HG02970 (cell line): ENCODE data around the gene KCNQ1OT1.

Source experiments
- ATAC-seq: cut with Tn5 transposase; IDR thresholded peaks from one replicate; pipeline ENCODE4 v1.9.1; 2021; ENCODE audit warnings: mild to moderate bottlenecking, moderate library complexity, moderate number of reproducible peaks; ENCODE audit not compliant: unreplicated experiment, low FRiP score

KCNQ1OT1 gene

DNA sequence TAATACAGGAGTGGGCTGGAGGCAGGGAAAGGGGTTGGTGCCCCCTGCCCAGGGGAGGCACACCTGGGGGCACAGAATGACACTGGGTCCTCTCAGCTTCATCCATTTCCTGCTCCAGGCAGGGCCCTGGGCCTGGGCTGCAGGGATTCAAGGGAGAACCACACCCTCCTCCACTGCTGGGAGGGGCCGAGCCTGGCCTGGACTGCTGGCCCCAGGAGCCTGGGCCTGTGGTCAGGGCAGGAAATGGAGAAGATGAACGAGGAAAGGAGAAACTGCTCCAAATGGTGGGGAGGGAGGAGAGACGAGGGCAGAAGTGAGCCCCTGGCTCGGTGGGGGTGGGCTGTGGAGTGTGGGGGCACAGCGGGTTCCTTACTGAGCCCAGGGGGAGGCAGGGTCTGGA lies 38.1 kb upstream of the KCNQ1OT1 start:
- no peak for ATAC-seq

GRCh38 chr11:2737226-2737590 lies 37.4 kb upstream of the KCNQ1OT1 start:
- ATAC-seq: no peak

GRCh38 chr11:2736577-2737225 lies 36.9 kb upstream of the KCNQ1OT1 start:
- ATAC-seq: no peak

- ATAC-seq: no peak
These were observed 35.3 kb upstream of the KCNQ1OT1 start for GRCh38 chr11:2735053-2735589.

GRCh38 chr11:2734181-2735052 lies 34.6 kb upstream of the KCNQ1OT1 start:
- ATAC-seq: no peak

DNA sequence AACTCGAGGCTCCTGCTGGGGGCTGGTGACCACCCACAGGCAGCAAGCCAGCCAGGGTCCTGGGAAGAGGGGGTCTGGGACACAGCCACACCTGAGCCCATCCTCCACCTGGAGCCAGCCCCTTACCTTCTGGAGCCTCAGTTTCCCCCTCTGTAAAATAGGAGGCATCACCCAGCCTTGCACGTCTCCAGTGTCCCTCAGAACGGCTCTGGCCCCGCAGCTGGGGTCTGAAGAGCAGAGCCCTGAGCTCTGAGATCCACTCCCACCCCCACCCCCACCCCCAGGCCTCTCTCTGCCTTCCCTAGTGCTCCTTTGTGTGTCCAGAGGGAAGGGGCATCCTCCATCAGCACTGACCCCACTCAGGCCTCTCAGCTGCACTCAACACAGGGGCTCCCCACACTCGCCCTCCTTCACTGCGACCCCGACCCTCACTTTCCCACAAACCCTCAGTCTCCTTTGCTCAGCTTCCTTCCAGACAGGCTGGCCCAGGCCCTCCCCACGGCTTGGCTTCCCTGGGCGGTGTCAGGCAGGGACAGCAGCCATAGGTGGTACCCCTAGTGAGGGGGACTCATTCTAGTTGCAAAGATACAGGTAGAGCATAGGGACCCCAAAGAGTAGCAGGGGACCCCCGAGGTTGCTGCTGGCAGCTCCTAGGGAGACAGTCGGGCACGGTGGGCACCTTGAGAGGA lies 33.3 kb upstream of the KCNQ1OT1 start:
- ATAC-seq: no peak

GRCh38 chr11:2732261-2732939 lies 32.6 kb upstream of the KCNQ1OT1 start:
- no peak for ATAC-seq

DNA sequence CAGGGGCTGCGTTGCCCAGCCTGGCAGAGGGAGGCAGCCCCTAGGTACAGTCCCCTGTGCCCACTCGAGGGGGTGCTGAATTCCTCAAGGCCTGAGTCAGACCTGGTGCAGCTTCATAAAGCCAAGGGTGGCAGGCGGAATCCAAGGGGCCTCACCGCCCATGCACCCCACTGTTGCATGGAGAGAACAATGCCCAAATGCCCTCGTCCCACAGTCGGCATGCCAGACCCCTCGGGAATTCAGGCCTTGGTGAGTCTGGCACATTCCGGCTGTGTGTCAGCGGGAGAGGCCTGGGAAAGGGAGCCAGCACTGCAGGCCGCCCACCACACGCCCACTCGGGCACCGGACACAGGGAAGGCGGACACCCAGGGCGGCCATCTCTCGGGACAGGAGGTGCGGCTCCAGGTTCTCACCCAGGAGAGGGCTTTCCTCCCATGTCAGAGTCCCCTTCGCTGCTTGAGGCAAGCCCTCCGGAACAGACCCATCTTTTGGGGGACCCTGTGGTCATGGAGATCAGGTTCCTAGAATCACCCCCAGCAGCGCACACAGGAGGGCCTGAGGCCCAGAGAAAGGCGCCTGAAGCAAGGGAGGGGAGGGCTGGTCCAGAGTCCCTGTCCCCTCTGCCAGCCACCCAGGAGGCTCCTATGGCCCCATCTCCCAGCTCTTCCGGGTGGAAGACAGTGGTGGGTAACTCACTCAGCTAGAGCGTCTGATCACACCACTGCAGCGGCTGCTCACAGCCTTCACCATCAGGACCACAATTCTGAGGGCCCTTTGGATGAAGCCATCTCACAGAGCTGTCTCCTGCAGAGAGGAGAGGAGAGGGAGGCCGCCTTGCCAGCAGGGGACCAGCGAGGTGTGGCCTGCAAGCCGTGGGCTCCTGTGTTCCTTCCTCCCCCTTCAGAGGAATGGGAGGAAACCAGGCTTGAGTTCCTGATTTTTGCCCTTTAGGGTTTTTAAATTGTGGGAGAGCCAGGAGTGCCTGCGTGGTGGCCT lies 31.6 kb upstream of the KCNQ1OT1 start:
- no peak for ATAC-seq

DNA sequence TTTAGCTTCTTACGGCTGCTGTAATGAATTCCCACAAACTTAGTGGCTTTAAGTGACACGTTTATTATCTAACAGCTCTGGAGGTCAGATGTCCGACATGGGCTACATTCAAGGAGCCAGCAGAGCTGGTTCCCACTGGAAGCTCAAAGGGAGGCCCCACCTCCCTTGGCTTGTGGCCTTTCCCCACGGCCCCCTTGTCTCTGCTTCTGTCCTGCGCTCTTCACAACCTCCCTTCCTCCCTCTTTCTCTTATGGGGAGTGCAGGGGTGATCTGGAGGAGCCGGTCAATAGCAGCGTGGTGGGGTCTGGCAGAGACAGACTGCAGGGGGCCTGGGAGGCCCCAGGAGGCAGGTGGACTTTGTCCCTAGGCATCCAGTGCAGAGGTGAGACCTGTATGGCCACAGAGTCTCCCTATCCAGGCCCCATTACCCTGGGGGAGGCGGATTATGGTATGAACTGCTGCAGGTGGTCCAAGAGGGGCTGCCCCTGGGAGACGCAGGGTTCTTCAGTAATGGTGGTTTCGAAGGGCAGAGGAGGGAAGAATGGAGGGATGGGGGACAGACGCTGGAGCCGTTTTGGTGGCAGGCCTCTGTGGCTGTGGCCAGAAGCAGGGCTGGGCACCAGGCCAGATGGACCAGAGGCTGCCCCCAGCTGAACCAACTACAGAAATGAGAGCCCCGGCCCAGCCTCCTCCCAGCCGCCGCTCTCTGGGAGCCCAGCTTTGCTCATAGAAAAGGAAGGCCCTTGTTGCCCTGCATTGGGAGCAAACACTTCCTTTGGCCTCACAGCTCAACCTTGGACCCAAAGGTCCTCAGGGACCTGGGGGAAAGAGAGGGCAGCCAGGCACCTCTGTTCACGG lies 30.7 kb upstream of the KCNQ1OT1 start:
- ATAC-seq: no peak

- no peak for ATAC-seq
These were observed 30.0 kb upstream of the KCNQ1OT1 start for GRCh38 chr11:2729841-2730240.

DNA sequence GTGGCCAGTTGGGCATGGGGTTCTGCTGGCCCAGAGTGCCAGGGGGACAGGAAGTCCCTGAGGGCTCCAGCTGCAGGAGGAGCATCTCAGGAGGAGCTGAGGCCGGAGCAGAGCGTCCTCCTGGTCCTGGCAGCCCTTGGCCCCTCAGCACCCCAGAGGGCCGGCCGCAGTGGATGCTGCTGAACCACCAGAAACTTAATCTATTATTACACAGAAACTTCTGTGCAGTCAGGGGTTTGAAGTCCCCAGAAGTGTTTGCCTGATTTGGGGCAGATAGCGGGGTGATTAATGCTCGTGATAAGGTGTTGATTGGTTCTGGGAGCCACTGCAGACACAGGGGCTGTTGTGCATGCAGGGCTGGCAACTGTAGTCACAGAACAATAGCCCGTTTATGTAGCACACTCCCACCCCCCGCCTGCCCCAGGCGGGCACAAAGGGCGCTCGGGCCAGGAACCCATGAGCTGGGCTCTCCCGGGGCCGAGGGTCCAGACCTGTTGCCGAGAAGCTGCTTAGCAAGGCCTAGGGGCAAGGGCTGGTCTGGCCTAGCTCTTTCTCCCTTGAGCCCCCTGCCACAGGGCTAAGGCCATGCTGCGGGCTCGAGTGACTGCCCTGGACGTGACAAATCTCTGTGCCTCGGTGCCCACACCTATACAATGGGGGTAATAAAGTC lies 29.0 kb upstream of the KCNQ1OT1 start:
- no peak for ATAC-seq

- no peak for ATAC-seq
These were observed 28.4 kb upstream of the KCNQ1OT1 start for GRCh38 chr11:2728128-2728662.

DNA sequence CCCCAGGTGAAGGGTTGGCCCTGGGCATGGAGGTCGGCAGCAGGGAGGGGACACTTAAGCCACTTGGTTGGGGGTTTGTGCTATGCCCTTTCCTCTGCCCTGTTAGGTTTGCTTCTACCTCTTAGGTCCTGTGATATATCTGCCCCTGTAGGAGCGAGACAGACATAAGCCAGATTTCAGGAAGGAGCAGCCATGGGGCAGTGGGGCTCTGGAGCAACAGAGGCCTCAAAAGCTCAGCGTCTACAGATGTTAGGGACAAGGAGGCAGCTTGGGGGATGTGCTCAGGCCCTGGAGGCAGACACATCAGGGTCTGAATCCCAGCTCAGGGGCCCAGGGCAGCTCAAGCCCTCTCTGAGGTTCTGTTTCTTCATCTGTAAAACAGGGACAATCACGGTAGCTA lies 27.2 kb upstream of the KCNQ1OT1 start:
- ATAC-seq: no peak

DNA sequence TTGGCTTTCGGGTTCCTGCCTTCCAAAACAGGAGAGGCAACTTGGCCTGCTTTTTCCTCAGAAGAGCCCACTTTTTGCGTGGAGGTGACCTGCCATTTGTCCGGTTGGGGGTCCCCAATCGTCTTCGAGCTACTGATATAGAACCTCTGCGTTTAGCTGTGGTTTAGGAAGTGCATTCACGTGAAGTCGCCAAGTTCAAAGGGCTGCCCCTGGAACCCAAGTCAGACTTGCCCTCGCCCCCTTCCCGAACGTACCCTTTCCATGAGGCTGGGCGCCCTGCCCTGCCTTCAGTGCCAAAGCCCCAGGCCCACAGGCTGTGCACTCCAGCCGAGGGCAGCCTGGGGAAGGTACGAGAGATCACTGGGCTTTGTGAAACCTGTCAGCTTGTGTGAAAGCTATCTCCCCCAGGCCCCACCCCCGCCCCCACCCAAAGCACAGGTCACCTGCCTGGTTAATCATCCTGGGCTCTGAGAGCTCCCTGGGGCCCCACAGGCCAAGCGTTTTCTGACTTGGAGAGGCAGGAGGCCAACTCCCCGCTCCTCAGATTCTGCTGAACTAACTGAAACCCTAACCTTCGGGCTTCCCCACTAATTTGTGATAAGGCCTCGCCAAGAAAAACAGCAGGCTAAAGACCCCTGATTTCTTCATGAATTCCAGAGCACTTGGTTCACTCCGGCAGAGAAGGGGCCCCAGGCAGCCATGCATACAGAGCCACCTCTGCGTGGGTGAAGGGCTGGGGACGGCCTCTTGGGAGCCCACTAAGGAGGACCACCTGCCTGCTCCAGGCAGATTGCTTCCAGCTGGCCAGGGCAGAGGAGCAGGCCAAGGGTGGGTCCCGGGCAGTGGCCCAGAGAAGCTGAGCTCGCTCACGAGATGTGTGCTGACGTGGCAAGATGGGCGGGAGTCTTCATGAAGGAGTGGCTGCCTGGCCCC lies 25.8 kb upstream of the KCNQ1OT1 start:
- ATAC-seq: no peak

GRCh38 chr11:2724653-2725367 lies 25.0 kb upstream of the KCNQ1OT1 start:
- ATAC-seq: no peak

DNA sequence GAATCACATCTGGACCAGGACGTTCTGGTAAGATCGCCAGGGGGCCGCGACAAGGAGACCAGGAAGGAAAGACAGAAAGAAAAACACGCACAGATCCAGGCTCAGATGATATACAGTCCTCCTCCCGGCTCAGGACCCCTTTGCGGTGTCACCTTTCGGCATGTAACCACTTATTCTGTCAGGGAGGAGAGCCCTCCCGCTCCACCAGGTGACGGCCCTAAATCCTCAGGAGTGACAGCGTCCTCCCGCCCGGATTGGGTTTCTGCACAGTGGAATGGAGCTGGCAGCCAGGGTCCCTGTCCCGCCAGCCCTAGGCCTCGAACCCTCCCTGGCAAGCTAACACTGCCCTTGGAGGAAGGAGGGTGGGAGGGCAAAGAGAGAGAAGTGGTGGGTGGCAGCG lies 24.3 kb upstream of the KCNQ1OT1 start:
- no peak for ATAC-seq
